Ishikawa (cell line): ENCODE results near the gene TPRX1.

Source experiments
- CEBPB ChIP-seq: IDR thresholded peaks from 2 replicates; pipeline ENCODE4 v1.6.1; 2012
- RAD21 ChIP-seq: IDR thresholded peaks from 2 replicates; pipeline ENCODE4 v1.6.1; 2012; ENCODE audit warnings: low read depth

DNA sequence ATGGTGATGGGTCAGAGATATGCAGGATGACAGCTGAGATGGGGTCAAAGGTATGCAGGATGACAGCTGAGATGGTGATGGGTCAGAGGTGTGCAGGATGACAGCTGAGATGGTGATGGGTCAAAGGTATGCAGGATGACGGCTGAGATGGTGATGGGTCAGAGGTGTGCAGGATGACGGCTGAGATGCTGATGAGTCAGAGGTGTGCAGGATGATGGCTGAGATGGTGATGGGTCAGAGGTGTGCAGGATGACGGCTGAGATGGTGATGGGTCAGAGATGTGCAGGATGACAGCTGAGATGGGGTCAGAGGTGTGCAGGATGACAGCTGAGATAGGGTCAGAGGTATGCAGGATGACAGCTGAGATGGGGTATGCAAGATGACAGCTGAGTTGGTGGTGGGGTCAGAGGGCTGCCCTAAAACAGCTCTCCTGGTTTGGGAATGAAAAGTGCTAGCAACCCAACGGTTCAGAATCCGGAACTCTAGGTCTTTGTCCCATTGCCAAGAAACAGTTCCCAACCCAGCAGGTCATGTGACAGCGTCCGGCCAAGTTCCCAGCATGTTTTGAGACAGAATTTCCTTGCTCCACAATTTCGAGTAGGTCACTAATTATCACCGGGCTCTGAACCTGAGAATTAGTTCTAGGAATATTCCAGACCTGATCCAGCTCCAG lies 22.6 kb downstream of the TPRX1 start:
- TF ChIP-seq RAD21, result no peak
- no peak for TF ChIP-seq CEBPB
